ENCODE results near the gene FGF12. TPM values are rescaled to one million over a fixed set of nuclear protein-coding genes. Genes with fewer than 3 reads are reported as not detected.

FGF12 gene
- total RNA-seq, 1 donor from 2014 or later: not detected

DNA sequence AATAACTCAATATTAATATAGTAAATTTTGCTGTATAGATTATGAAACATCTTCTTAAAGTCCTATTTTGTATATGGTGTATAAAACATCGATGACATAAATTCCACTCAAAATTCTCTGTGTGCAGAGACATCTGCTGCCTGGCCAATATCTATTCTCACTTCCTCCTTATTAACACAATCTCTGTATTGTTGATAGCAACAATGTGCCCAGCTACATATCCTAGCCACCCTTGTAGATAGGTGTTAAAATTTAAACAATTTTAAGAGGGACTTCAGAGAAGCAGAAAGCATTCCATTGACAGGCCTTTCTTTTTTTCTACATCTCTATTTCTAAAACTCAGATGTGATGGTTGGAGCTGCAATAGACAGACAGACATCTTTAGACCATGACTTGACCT lies 72.3 kb downstream of the FGF12 start:
- intact Hi-C loops (cut with micrococcal nuclease): no loop called here
- no peak overlapping the region for H3K4me3 Mint-ChIP-seq (ENCODE audit: low read depth)
- DNase-seq (ENCODE audit: low spot score): no peak
- no peaks in the 10 kb centered on the region for H3K9me3 Mint-ChIP-seq
- H3K36me3 Mint-ChIP-seq (ENCODE audit: low read depth): no peaks in the 10 kb centered on the region
- H3K27ac Mint-ChIP-seq: no peak overlapping the region
- peaks cover 3% of the 10 kb centered on the region for H3K27me3 Mint-ChIP-seq (ENCODE audit: low read depth)
- H3K4me1 Mint-ChIP-seq (ENCODE audit: low read depth): no peaks in the 10 kb centered on the region

DNA sequence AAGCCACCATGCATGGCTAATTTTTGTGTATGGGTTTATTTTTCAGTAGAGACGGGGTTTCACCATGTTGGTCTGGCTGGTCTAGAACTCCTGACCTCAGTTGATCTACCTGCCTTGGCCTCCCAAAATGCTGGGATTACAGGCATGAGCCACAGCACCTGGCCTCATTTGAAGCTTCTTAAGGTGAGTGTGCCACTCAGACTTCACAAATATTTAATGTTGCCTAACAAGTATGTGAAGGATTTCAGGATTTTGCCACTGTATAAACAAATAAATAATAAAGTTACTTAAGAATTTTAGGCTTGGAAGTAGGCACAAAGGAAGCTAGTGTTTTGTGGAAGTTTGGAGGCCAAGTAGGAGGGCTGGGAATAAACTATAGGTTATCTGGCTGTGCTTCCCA lies 73.5 kb downstream of the FGF12 start:
- no peaks in the 10 kb centered on the region for H3K9me3 Mint-ChIP-seq
- H3K27me3 Mint-ChIP-seq (ENCODE audit: low read depth): peaks cover 3% of the 10 kb centered on the region
- no peaks in the 10 kb centered on the region for H3K4me1 Mint-ChIP-seq (ENCODE audit: low read depth)
- no peak for DNase-seq (ENCODE audit: low spot score)
- H3K36me3 Mint-ChIP-seq (ENCODE audit: low read depth): no peaks in the 10 kb centered on the region
- no peak overlapping the region for H3K4me3 Mint-ChIP-seq (ENCODE audit: low read depth)
- H3K27ac Mint-ChIP-seq: no peak overlapping the region
- intact Hi-C loops (cut with micrococcal nuclease): no loop called here

DNA sequence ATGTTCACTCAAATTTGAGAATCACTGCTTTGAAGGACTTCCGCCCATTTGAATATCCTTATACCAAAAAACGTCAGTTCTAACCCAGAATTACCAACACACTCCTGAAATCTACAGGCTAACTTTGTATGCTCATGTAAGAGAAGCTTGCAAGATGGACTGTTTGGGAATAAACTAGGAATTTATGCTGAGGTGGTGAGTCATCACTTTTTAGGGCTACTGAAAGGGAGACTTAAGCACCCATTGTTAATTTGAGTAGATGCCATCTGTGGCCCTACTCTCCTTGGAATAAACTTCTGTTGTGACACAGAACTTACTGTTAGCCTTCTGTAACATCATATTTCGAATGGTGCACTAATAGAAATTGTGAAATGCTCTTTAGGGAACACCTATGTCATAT lies 74.6 kb downstream of the FGF12 start:
- no peak for DNase-seq (ENCODE audit: low spot score)
- H3K27me3 Mint-ChIP-seq (ENCODE audit: low read depth): peaks cover 4% of the 10 kb centered on the region
- no peak overlapping the region for H3K4me3 Mint-ChIP-seq (ENCODE audit: low read depth)
- intact Hi-C loops (cut with micrococcal nuclease): no loop called here
- no peak overlapping the region for H3K27ac Mint-ChIP-seq
- no peaks in the 10 kb centered on the region for H3K36me3 Mint-ChIP-seq (ENCODE audit: low read depth)
- no peaks in the 10 kb centered on the region for H3K9me3 Mint-ChIP-seq
- no peaks in the 10 kb centered on the region for H3K4me1 Mint-ChIP-seq (ENCODE audit: low read depth)

DNA sequence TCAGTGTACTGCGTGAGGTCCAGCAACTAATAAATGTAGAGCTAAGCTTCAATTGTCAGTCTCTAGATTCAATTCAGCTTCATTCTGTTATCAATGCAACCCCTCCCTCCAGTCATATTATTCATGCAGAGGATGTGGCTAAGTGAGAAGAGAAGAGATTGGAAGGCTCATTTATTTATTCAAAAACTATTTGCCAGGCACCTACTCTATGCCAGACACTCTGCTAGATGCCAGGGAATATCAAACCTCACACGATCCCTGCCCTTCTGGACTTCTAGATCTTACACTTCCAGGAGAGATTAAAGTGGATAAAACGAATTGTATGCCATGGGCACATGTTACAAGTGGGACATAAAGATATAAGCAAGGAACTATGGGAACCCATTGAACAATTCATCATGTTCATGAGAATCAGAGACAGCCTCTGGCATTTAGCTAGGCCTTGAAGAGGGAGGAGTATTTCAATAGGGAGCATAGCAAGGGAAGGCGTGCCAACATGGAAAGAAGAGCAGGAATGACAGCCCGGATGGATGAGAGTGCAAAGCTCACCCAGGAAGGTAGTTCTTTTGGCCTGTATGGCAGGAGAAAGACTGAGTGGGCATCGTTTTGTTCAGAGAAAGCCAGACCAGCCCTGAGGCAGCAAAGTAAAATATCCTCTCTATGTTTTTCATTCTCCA lies 75.4 kb downstream of the FGF12 start:
- intact Hi-C loops (cut with micrococcal nuclease): no loop called here
- Mint-ChIP-seq H3K9me3 (no peaks in the 10 kb centered on the region), H3K27ac (no peak overlapping the region), H3K27me3 (ENCODE audit: low read depth) (peaks cover 4% of the 10 kb centered on the region), H3K4me1 (ENCODE audit: low read depth) (no peaks in the 10 kb centered on the region), H3K36me3 (ENCODE audit: low read depth) (no peaks in the 10 kb centered on the region), H3K4me3 (ENCODE audit: low read depth) (no peak overlapping the region)
- no peak for DNase-seq (ENCODE audit: low spot score)

DNA sequence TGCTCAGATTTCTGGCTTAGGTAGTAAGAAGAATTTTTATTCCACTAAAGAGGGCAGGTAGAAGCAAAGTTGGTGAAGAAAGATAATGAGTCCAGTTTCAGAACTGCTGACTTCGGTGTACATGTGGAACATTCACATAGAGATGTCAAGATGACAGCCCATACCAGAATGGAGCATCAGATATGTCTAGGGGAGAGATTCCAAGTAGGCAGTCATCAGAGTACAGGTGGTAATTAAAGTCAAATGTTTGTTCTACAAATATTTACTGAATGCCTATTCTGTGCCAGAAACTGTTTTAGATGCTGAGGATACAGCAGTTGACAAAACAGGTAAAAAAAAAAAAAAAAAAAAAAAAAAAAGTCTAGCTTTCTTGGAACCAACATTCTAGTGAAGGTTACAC lies 81.9 kb downstream of the FGF12 start:
- peaks cover 1% of the 10 kb centered on the region for H3K27me3 Mint-ChIP-seq (ENCODE audit: low read depth)
- no peaks in the 10 kb centered on the region for H3K9me3 Mint-ChIP-seq
- DNase-seq (ENCODE audit: low spot score): no peak
- H3K27ac Mint-ChIP-seq: no peak overlapping the region
- H3K36me3 Mint-ChIP-seq (ENCODE audit: low read depth): no peaks in the 10 kb centered on the region
- no peaks in the 10 kb centered on the region for H3K4me1 Mint-ChIP-seq (ENCODE audit: low read depth)
- intact Hi-C loops (cut with micrococcal nuclease): no loop called here
- H3K4me3 Mint-ChIP-seq (ENCODE audit: low read depth): no peak overlapping the region

DNA sequence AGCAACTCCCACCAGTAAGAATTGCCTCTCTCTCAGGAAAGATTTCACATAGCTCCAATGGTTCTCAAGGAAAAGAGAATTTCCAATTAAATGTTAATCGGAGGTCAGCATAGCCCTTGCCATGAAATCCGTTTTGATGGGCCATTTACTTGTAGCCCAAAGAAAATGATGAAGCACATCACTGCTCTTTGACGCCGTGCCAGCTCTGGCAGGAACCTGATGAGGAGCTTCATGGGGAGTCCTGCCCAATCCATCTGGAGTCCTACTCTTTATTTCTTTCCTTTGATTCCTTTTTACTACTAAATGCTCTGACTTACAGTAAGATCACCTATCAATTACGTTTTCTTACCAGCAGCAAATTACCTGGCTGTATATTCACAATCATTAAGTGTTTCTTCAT lies 84.7 kb downstream of the FGF12 start:
- DNase-seq (ENCODE audit: low spot score): no peak
- H3K27me3 Mint-ChIP-seq (ENCODE audit: low read depth): no peaks in the 10 kb centered on the region
- no peak overlapping the region for H3K27ac Mint-ChIP-seq
- no peaks in the 10 kb centered on the region for H3K4me1 Mint-ChIP-seq (ENCODE audit: low read depth)
- no peaks in the 10 kb centered on the region for H3K9me3 Mint-ChIP-seq
- H3K4me3 Mint-ChIP-seq (ENCODE audit: low read depth): no peak overlapping the region
- intact Hi-C loops (cut with micrococcal nuclease): no loop called here
- no peaks in the 10 kb centered on the region for H3K36me3 Mint-ChIP-seq (ENCODE audit: low read depth)

DNA sequence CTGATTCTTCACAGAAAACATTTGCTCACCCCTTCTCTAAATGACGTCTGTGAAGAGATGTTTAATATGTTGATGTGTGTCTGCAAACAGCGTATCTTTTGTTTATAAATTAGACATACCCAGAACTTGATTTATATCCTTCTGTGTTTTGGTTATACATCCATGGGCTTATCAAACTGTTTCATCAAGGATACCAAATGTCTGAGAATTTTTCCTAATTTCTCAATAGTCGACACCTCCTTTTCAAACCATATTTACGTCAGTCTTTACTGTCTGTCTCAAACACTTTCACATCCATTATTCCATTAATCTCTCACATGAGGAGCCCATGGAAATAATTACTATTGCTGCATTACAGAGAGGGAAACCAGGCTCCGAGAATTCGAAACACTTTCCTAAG lies 85.4 kb downstream of the FGF12 start:
- Mint-ChIP-seq H3K4me1 (ENCODE audit: low read depth) (no peaks in the 10 kb centered on the region), H3K27ac (no peak overlapping the region), H3K36me3 (ENCODE audit: low read depth) (no peaks in the 10 kb centered on the region), H3K4me3 (ENCODE audit: low read depth) (no peak overlapping the region), H3K9me3 (no peaks in the 10 kb centered on the region), H3K27me3 (ENCODE audit: low read depth) (no peaks in the 10 kb centered on the region)
- no peak for DNase-seq (ENCODE audit: low spot score)
- intact Hi-C loops (cut with micrococcal nuclease): no loop called here

DNA sequence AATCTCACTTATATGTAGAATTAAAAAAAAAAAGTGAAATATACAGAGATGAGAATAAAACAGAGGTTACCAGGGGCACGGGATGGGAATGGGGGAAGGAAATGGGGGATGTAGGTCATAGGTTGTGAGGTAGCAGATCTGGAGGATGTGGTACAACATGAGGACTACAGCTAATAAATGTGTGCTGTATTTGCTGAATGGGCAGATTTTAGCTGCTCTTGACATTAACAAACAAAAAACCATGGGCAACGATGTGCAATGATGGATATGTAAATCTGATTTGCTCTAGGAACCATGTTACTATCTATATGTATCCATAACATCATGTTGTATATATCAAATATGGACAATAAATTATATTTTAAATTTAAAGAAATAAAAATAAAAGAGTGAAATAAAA lies 87.4 kb downstream of the FGF12 start:
- intact Hi-C loops (cut with micrococcal nuclease): no loop called here
- Mint-ChIP-seq H3K36me3 (ENCODE audit: low read depth) (no peaks in the 10 kb centered on the region), H3K27ac (no peak overlapping the region), H3K9me3 (no peaks in the 10 kb centered on the region), H3K4me3 (ENCODE audit: low read depth) (no peak overlapping the region), H3K27me3 (ENCODE audit: low read depth) (no peaks in the 10 kb centered on the region), H3K4me1 (ENCODE audit: low read depth) (no peaks in the 10 kb centered on the region)
- DNase-seq (ENCODE audit: low spot score): no peak

DNA sequence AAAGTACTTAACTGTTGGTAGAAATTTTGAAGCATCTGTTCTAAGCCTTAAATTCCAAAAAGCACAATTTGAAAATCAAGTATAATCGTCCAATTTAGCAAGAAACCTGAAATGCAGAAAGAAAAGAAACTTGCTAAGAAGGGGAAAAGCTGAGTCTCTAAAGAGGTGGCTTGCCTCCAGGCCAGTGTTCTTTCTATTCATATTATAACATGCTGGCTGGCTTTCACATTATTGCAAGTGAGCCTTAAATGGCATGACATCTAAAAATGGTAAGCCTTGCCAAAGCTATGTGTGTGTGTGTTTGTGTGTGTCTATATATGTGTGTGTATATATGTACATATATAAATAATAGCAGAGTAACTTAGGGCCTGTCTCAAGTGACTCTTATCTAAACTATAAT lies 89.5 kb downstream of the FGF12 start:
- no peak overlapping the region for H3K4me3 Mint-ChIP-seq (ENCODE audit: low read depth)
- H3K4me1 Mint-ChIP-seq (ENCODE audit: low read depth): no peaks in the 10 kb centered on the region
- no peak overlapping the region for H3K27ac Mint-ChIP-seq
- no peaks in the 10 kb centered on the region for H3K36me3 Mint-ChIP-seq (ENCODE audit: low read depth)
- H3K27me3 Mint-ChIP-seq (ENCODE audit: low read depth): no peaks in the 10 kb centered on the region
- intact Hi-C loops (cut with micrococcal nuclease): no loop called here
- no peaks in the 10 kb centered on the region for H3K9me3 Mint-ChIP-seq
- no peak for DNase-seq (ENCODE audit: low spot score)

DNA sequence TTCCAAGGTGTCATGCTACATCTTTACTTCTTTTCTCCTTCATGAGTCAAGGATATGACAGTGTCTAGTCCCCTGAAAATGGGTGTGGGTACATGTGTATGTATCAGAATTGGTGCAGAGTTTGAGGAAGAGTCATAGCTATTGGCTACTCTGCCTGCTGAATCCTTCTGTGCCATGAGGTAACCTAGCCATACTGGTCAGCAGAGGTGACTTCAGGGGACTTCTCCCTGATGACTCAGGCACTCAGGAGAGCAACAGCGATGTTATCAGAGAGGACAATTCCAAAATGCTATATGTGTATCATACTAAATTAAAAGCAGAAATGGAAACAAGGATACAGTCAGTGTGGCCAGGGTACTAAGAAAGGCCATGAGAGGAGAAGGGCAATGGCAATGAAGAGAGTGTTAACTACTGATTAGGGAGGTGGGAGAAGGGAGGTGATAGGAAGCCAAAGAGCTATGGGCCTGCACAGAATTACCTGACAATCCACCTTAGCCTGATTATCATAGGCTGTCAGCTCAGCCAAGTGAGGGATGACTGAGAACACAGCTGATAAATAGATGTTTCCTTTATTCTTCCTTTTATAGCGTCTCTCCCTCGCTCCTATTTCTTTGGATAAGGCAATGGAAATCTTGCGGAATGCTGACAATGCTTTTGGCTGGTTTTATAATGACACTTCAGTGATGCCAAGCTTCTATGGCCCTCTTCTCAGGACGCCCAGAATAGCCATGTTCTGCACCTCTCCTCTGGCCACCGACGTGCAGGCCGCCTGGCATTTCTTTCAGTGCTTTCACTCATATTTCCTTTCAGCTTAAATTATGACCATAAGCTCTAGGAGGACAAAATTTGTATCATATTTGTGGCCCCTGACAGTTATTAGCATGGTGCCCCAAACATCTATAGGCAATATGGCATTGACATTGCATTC lies 90.6 kb downstream of the FGF12 start:
- no peaks in the 10 kb centered on the region for H3K9me3 Mint-ChIP-seq
- H3K4me1 Mint-ChIP-seq (ENCODE audit: low read depth): no peaks in the 10 kb centered on the region
- H3K4me3 Mint-ChIP-seq (ENCODE audit: low read depth): no peak overlapping the region
- H3K27ac Mint-ChIP-seq: no peak overlapping the region
- no peaks in the 10 kb centered on the region for H3K27me3 Mint-ChIP-seq (ENCODE audit: low read depth)
- intact Hi-C loops (cut with micrococcal nuclease): no loop called here
- no peaks in the 10 kb centered on the region for H3K36me3 Mint-ChIP-seq (ENCODE audit: low read depth)
- DNase-seq (ENCODE audit: low spot score): no peak

DNA sequence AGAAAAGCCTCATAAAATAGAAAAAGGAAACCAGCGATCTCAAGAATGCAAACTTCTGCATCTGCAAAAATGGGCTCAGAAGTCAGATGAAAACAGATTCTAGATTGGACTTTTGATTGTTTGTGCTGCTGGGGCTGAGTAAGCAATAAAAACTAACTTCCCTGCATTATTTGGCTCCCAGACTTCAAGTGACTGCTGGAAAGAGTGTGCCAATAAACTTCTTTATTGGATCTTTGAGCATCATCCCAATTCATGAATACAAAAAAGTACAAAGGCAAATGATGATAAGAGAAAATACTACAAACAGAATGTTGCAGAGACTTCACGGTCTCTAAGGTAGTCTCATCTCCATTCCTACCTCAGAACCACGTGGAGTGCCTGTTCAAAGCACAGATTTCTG lies 97.9 kb downstream of the FGF12 start:
- no peak overlapping the region for H3K4me3 Mint-ChIP-seq (ENCODE audit: low read depth)
- H3K27me3 Mint-ChIP-seq (ENCODE audit: low read depth): no peaks in the 10 kb centered on the region
- H3K4me1 Mint-ChIP-seq (ENCODE audit: low read depth): no peaks in the 10 kb centered on the region
- H3K27ac Mint-ChIP-seq: no peak overlapping the region
- no peaks in the 10 kb centered on the region for H3K36me3 Mint-ChIP-seq (ENCODE audit: low read depth)
- DNase-seq (ENCODE audit: low spot score): no peak
- no peaks in the 10 kb centered on the region for H3K9me3 Mint-ChIP-seq
- intact Hi-C loops (cut with micrococcal nuclease): no loop called here

DNA sequence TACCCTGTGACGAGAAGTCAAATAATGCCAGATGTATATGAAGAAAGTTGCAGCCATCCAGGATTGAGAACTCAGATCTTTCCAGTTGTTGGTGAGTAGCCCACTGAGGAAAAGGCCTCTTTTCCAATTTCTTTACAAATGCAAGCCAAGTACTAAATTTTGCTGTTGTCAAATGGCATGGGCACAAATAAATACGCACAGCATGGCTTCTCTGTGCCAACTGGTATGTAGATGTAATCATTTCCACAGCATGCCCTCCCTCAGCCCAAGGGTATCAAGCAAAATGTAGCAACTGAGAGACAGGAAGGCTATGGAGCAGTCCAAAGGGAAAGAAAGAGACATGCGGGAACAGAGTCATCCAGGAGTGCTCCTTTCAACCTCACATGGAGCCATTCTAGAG lies 105.4 kb downstream of the FGF12 start:
- Mint-ChIP-seq H3K9me3 (no peaks in the 10 kb centered on the region), H3K4me1 (ENCODE audit: low read depth) (no peaks in the 10 kb centered on the region), H3K27me3 (ENCODE audit: low read depth) (no peaks in the 10 kb centered on the region), H3K36me3 (ENCODE audit: low read depth) (no peaks in the 10 kb centered on the region), H3K27ac (no peak overlapping the region), H3K4me3 (ENCODE audit: low read depth) (no peak overlapping the region)
- intact Hi-C loops (cut with micrococcal nuclease): no loop called here
- no peak for DNase-seq (ENCODE audit: low spot score)

DNA sequence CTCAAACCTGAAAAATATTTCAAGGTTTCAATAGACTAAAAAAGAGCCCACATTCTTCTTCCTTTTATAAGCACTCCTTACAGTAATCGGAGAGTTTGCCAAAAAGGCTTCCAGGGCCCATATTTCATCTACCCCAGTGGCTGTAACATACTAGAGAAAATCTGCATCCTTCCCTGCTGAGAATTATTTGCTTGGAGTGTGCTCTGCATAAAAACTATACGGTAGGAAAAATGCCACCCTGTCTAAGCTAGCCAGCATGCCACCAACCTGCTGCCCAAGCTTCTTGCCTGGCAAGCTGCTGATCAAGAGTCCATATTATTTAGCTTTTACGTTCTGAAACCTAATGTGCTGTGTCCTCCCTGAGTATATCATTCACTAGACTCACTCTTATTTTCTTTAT lies 107.1 kb downstream of the FGF12 start:
- intact Hi-C loops (cut with micrococcal nuclease): no loop called here
- no peaks in the 10 kb centered on the region for H3K9me3 Mint-ChIP-seq
- no peaks in the 10 kb centered on the region for H3K36me3 Mint-ChIP-seq (ENCODE audit: low read depth)
- H3K4me1 Mint-ChIP-seq (ENCODE audit: low read depth): no peaks in the 10 kb centered on the region
- DNase-seq (ENCODE audit: low spot score): no peak
- no peaks in the 10 kb centered on the region for H3K27me3 Mint-ChIP-seq (ENCODE audit: low read depth)
- H3K27ac Mint-ChIP-seq: no peak overlapping the region
- no peak overlapping the region for H3K4me3 Mint-ChIP-seq (ENCODE audit: low read depth)
